ENCODE results near the gene LRRC8C. TPM values are rescaled to one million over a fixed set of nuclear protein-coding genes. Genes with fewer than 3 reads are reported as not detected.

LRRC8C gene
- total and polyA plus RNA-seq, 2 donors, result 5.5 to 6.6 TPM

DNA sequence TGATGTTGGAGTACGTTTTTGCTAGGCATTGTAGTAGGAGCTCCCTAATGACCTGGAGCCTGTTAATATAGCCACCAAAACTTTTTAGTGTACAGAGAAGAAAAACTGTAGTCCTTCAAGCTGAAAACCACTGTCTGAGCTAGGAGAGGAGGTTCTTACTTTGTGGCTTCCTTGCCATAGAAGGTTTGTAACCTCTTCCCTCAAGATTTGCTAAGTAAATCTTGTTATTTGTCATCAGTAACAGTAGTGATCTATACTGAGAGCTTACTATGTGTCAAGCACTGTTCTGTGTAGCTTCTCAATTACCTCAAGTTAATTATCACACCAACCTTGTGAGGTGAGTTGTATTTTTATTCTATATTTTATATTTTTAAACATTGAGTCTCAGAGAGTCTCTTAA is 21.2 kb upstream of the LRRC8C start:
- peak in 1 of 9 donors; percentile 50 for DNase-seq (ENCODE audit: low read depth in 6 of 9, low spot score in 9 of 9)
- WGBS, result 92% methylated on average over 1 of the region's 1 CpG
- no peak overlapping the region for H3K27ac ChIP-seq (ENCODE audit: low read depth in 1 of 2, low read length in 1 of 2)
- H3K4me1 ChIP-seq (ENCODE audit: control insufficient read depth in 2 of 2, insufficient read depth in 2 of 2, low read length in 2 of 2), result peaks cover 6 to 21% of the 10 kb centered on the region in 2 donors
- H3K36me3 ChIP-seq (ENCODE audit: control insufficient read depth in 2 of 2, insufficient read depth in 2 of 2, low read length in 1 of 2), result no peaks in the 10 kb centered on the region
- H3K4me3 ChIP-seq (ENCODE audit: low read length in 2 of 2), result no peak overlapping the region
- H3K27me3 ChIP-seq (ENCODE audit: control insufficient read depth in 2 of 2, insufficient read depth in 1 of 2, low read length in 1 of 2), result no peaks in the 10 kb centered on the region
- H3K9me3 ChIP-seq (ENCODE audit: control insufficient read depth in 2 of 2, insufficient read depth in 1 of 2, low read length in 1 of 2), result no peaks in the 10 kb centered on the region

DNA sequence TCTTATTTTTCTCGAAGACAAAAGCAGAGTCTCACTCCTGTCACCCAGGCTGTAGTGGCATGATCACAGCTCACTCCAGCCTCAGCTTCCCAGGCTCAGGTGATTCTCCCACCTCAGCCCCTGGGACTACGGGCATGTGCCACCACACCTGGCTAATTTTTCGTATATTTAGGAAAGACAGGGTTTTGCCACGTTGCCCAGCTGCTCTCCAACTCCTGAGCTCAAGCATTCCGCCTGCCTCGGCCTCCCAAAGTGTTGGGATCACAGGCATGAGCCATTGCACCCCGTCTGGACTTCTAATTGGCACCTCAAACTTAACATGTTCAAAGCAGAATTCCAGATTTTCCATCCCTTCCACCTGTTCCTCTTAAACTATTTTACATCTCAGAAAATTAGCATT is 19.0 kb upstream of the LRRC8C start:
- H3K9me3 ChIP-seq (ENCODE audit: control insufficient read depth in 2 of 2, insufficient read depth in 1 of 2, low read length in 1 of 2), result peaks cover 0 to 7% of the 10 kb centered on the region in 2 donors
- H3K36me3 ChIP-seq (ENCODE audit: control insufficient read depth in 2 of 2, insufficient read depth in 2 of 2, low read length in 1 of 2), result no peaks in the 10 kb centered on the region
- DNase-seq (ENCODE audit: low read depth in 6 of 9, low spot score in 9 of 9), result no peak
- H3K4me3 ChIP-seq (ENCODE audit: low read length in 2 of 2), result no peak overlapping the region
- WGBS, result 97% methylated on average over 7 of the region's 7 CpGs
- no peaks in the 10 kb centered on the region for H3K27me3 ChIP-seq (ENCODE audit: control insufficient read depth in 2 of 2, insufficient read depth in 1 of 2, low read length in 1 of 2)
- H3K4me1 ChIP-seq (ENCODE audit: control insufficient read depth in 2 of 2, insufficient read depth in 2 of 2, low read length in 2 of 2), result peaks cover 6 to 19% of the 10 kb centered on the region in 2 donors
- no peak overlapping the region for H3K27ac ChIP-seq (ENCODE audit: low read depth in 1 of 2, low read length in 1 of 2)

DNA sequence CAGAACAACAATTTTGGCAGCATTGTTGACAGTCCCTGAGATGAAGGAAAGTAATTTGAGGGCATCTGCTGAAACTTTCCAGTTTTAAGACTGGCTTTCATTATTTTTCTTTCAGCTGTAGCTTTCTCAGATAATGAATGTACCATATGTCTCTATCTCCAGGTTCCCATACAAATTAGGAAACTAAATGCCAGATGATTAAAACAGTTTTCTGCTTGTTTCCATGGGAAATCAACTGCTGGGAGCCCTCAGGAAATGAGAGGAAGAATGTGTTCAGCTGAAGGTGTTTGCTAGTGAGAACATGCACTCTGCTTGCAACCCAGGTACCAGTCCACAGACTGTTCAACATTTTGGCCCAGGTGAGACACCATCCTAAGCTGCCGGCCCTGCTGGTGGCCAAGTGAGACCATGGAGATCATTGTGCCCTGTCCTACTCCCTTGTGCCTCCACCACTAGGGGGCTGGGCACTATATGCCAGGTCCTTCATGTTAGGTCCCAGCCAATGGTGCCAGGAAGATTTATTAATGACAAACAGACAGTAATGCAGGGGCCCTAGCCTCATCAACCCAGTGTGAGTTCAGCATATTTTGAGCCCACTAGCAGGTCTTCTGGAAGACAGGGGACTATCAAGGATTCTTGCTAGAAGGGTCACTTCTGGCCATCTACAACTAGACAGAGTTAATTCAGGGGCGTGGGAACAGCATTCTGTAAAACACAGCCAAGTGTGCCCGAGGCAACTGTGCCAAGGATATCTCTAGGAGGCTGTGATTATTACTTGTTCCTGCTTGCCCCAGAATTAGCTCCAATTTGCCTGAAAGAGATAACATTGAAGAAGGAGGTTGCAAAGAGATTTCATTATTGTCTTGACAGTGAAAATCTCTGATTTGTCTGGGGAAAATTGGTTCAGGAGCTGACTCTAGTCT is 17.0 kb upstream of the LRRC8C start:
- H3K4me3 ChIP-seq (ENCODE audit: low read length in 2 of 2), result no peak overlapping the region
- no peaks in the 10 kb centered on the region for H3K36me3 ChIP-seq (ENCODE audit: control insufficient read depth in 2 of 2, insufficient read depth in 2 of 2, low read length in 1 of 2)
- peak overlapping the region in 1 of 2 donors; percentile 15 for H3K27ac ChIP-seq (ENCODE audit: low read depth in 1 of 2, low read length in 1 of 2)
- DNase-seq (ENCODE audit: low read depth in 6 of 9, low spot score in 9 of 9), result no peak
- WGBS, result 95% methylated on average over 3 of the region's 3 CpGs
- H3K27me3 ChIP-seq (ENCODE audit: control insufficient read depth in 2 of 2, insufficient read depth in 1 of 2, low read length in 1 of 2), result no peaks in the 10 kb centered on the region
- peaks cover 0 to 7% of the 10 kb centered on the region in 2 donors for H3K9me3 ChIP-seq (ENCODE audit: control insufficient read depth in 2 of 2, insufficient read depth in 1 of 2, low read length in 1 of 2)
- peaks cover 0 to 3% of the 10 kb centered on the region in 2 donors for H3K4me1 ChIP-seq (ENCODE audit: control insufficient read depth in 2 of 2, insufficient read depth in 2 of 2, low read length in 2 of 2)

DNA sequence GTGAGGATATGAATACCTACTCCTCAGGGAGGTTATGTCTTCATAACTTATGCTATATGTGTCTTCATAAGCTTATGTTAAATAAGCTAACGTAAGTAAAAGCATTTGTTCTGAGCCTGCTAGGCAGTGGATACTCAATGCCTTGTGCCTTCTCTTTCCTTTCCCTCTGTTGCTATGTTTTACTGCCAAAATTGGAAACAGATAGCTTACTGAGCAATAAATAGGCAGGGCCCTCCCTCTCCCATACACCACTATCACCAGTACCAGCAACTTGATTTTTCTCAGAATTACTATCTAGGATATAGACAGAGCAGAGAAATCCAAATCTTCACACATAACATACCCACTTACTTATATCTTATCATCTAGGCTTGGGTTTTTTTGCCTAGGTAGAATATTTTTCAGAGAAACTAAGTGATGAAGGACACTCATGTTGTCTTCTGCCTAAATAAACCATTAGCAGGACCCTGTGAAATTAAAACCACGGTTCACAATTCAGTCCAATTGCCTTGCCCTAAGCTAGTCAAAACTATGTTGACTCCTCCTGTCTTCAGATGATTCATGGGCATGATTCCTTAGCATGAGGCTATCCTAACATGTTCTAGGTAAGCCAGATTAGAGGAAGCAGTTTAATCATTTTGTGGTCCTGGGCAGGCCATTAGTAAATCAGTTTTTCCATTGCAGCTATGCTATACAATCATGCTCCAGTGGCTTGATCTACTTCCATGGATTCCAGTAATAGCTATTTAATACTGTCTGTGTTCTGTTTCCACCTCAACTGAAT is 15.9 kb upstream of the LRRC8C start:
- no peak overlapping the region for H3K27ac ChIP-seq (ENCODE audit: low read depth in 1 of 2, low read length in 1 of 2)
- no peak overlapping the region for H3K4me3 ChIP-seq (ENCODE audit: low read length in 2 of 2)
- H3K36me3 ChIP-seq (ENCODE audit: control insufficient read depth in 2 of 2, insufficient read depth in 2 of 2, low read length in 1 of 2), result no peaks in the 10 kb centered on the region
- 97% methylated on average over 2 of the region's 2 CpGs for WGBS
- H3K9me3 ChIP-seq (ENCODE audit: control insufficient read depth in 2 of 2, insufficient read depth in 1 of 2, low read length in 1 of 2), result peaks cover 0 to 7% of the 10 kb centered on the region in 2 donors
- no peaks in the 10 kb centered on the region for H3K27me3 ChIP-seq (ENCODE audit: control insufficient read depth in 2 of 2, insufficient read depth in 1 of 2, low read length in 1 of 2)
- no peak for DNase-seq (ENCODE audit: low read depth in 6 of 9, low spot score in 9 of 9)
- H3K4me1 ChIP-seq (ENCODE audit: control insufficient read depth in 2 of 2, insufficient read depth in 2 of 2, low read length in 2 of 2), result no peaks in the 10 kb centered on the region

DNA sequence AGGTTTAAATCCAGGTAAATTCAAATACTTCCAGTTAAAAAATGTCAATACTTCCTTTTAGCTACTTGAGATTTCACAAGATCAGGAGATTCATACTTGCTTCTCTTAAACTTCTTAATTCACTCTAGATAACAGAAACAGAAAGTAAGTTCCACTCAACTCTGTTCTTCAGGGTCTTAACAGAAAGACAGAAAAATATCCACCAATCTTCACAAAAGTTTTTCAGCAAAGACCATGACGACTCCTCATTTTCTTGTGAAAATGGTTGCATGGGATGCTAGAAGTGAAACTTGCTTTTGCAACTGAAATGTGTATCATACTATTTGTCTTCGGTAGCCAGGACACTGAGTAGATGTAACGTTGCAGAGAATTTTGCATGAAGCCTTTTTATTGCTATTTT is 12.3 kb upstream of the LRRC8C start:
- no peak for DNase-seq (ENCODE audit: low read depth in 6 of 9, low spot score in 9 of 9)
- 98% methylated on average over 3 of the region's 3 CpGs for WGBS

DNA sequence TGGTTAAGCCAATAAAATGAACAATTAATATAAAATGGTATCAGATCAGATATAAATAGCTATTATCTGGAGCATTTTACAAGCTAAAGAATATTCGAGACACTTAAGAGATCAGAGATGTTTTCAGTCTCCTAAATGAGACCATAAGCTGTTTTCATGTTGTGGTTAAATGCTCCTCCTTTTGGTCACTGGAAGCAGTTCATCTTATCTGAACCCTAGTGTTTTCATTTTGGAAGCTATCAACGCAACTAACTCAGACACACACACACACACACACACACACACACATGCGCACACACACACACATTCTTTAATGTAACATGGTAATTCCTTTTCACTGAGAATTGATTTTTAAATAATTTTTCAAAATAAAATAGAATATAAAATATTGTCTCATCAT is 10.0 kb upstream of the LRRC8C start:
- H3K27ac ChIP-seq (ENCODE audit: low read depth in 1 of 2, low read length in 1 of 2), result no peak overlapping the region
- DNase-seq (ENCODE audit: low read depth in 6 of 9, low spot score in 9 of 9), result no peak
- WGBS, result 77% methylated on average over 3 of the region's 3 CpGs
- H3K4me1 ChIP-seq (ENCODE audit: control insufficient read depth in 2 of 2, insufficient read depth in 2 of 2, low read length in 2 of 2), result no peaks in the 10 kb centered on the region
- no peak overlapping the region for H3K4me3 ChIP-seq (ENCODE audit: low read length in 2 of 2)
- H3K27me3 ChIP-seq (ENCODE audit: control insufficient read depth in 2 of 2, insufficient read depth in 1 of 2, low read length in 1 of 2), result no peaks in the 10 kb centered on the region
- H3K9me3 ChIP-seq (ENCODE audit: control insufficient read depth in 2 of 2, insufficient read depth in 1 of 2, low read length in 1 of 2), result peaks cover 0 to 2% of the 10 kb centered on the region in 2 donors
- H3K36me3 ChIP-seq (ENCODE audit: control insufficient read depth in 2 of 2, insufficient read depth in 2 of 2, low read length in 1 of 2), result no peaks in the 10 kb centered on the region

More for the DNA sequence above, 12.3 kb upstream of the LRRC8C start:
- Histone ChIP-seq H3K9me3 (ENCODE audit: control insufficient read depth in 2 of 2, insufficient read depth in 1 of 2, low read length in 1 of 2) (peaks cover 0 to 7% of the 10 kb centered on the region in 2 donors), H3K36me3 (ENCODE audit: control insufficient read depth in 2 of 2, insufficient read depth in 2 of 2, low read length in 1 of 2) (no peaks in the 10 kb centered on the region), H3K4me3 (ENCODE audit: low read length in 2 of 2) (no peak overlapping the region), H3K4me1 (ENCODE audit: control insufficient read depth in 2 of 2, insufficient read depth in 2 of 2, low read length in 2 of 2) (no peaks in the 10 kb centered on the region), H3K27ac (ENCODE audit: low read depth in 1 of 2, low read length in 1 of 2) (no peak overlapping the region), H3K27me3 (ENCODE audit: control insufficient read depth in 2 of 2, insufficient read depth in 1 of 2, low read length in 1 of 2) (no peaks in the 10 kb centered on the region)

DNA sequence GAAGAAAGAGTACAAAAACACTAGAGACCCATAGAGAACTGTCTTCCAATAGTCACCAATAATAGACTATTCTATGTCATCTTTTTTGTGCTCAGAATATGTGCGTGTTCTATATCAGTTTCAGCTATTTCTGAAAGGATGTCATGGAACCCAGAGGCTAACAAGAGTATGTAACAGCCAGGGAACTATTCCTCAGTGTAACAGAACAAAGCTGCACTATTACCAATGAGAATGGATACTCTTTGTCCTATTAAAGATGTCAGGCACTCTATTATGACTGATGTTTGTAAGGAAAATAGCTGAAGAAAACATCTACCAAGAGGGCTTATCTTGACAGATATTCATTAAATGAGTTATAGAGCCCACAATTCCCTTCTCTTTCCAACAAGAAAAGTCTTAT is 8.6 kb upstream of the LRRC8C start:
- no peaks in the 10 kb centered on the region for H3K9me3 ChIP-seq (ENCODE audit: control insufficient read depth in 2 of 2, insufficient read depth in 1 of 2, low read length in 1 of 2)
- WGBS, result 99% methylated on average over 1 of the region's 1 CpG
- no peak for DNase-seq (ENCODE audit: low read depth in 6 of 9, low spot score in 9 of 9)
- H3K4me3 ChIP-seq (ENCODE audit: low read length in 2 of 2), result no peak overlapping the region
- no peaks in the 10 kb centered on the region for H3K36me3 ChIP-seq (ENCODE audit: control insufficient read depth in 2 of 2, insufficient read depth in 2 of 2, low read length in 1 of 2)
- H3K4me1 ChIP-seq (ENCODE audit: control insufficient read depth in 2 of 2, insufficient read depth in 2 of 2, low read length in 2 of 2), result no peaks in the 10 kb centered on the region
- H3K27ac ChIP-seq (ENCODE audit: low read depth in 1 of 2, low read length in 1 of 2), result no peak overlapping the region
- no peaks in the 10 kb centered on the region for H3K27me3 ChIP-seq (ENCODE audit: control insufficient read depth in 2 of 2, insufficient read depth in 1 of 2, low read length in 1 of 2)

DNA sequence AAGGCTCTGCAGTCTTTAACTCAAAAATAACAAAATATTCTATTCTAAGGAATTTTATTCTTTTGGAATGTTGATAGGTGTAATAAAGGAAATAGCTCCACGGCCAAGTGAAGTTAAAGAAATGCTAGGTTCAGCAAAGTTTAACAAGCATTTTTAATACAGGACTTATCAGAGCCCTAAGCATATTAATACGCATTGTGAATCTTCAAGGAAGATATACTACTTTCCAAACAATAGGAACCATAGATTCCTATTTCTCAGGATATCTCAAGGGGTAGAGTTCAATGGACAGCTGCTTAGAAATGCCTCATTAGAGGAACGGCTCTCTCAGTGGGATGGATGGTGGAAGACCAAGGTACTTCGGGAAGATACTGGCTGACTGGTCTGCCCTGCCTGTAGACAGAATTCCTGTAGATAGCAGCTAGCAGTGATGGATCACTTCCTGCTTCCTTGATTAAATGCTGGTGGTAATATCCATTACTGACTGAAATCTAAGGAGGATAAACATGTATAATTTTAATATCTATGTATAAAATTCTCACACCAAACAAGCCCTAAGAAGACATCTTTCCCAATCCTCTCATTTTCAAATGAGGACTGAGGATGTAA is 8.1 kb upstream of the LRRC8C start:
- DNase-seq (ENCODE audit: low read depth in 6 of 9, low spot score in 9 of 9), result no peak
- peaks cover 0 to 3% of the 10 kb centered on the region in 2 donors for H3K4me1 ChIP-seq (ENCODE audit: control insufficient read depth in 2 of 2, insufficient read depth in 2 of 2, low read length in 2 of 2)
- H3K27me3 ChIP-seq (ENCODE audit: control insufficient read depth in 2 of 2, insufficient read depth in 1 of 2, low read length in 1 of 2), result no peaks in the 10 kb centered on the region
- H3K27ac ChIP-seq (ENCODE audit: low read depth in 1 of 2, low read length in 1 of 2), result no peak overlapping the region
- no peaks in the 10 kb centered on the region for H3K36me3 ChIP-seq (ENCODE audit: control insufficient read depth in 2 of 2, insufficient read depth in 2 of 2, low read length in 1 of 2)
- H3K4me3 ChIP-seq (ENCODE audit: low read length in 2 of 2), result no peak overlapping the region
- no peaks in the 10 kb centered on the region for H3K9me3 ChIP-seq (ENCODE audit: control insufficient read depth in 2 of 2, insufficient read depth in 1 of 2, low read length in 1 of 2)
- 97% methylated on average over 4 of the region's 4 CpGs for WGBS

DNA sequence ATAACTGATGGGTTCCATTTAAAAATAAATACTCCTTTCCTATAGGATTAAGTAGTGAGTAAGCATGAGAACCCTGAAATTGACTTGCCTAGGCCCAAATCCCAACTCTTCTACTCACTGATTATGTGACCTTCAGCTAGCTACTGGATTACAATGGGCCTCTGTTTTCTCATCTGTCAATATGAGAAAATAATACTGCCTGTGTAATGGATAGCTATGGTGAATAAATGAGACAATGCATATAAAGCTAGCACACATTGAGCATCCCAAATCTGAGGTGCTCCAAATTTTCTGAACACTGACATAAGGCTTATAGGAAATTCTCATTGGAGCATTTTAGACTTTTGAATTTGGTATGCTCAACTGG is 5.3 kb upstream of the LRRC8C start:
- H3K9me3 ChIP-seq (ENCODE audit: control insufficient read depth in 2 of 2, insufficient read depth in 1 of 2, low read length in 1 of 2), result no peaks in the 10 kb centered on the region
- H3K27me3 ChIP-seq (ENCODE audit: control insufficient read depth in 2 of 2, insufficient read depth in 1 of 2, low read length in 1 of 2), result peaks cover 0 to 2% of the 10 kb centered on the region in 2 donors
- no peak overlapping the region for H3K4me3 ChIP-seq (ENCODE audit: low read length in 2 of 2)
- peaks cover 0 to 12% of the 10 kb centered on the region in 2 donors for H3K4me1 ChIP-seq (ENCODE audit: control insufficient read depth in 2 of 2, insufficient read depth in 2 of 2, low read length in 2 of 2)
- DNase-seq (ENCODE audit: low read depth in 6 of 9, low spot score in 9 of 9), result no peak
- H3K27ac ChIP-seq (ENCODE audit: low read depth in 1 of 2, low read length in 1 of 2), result no peak overlapping the region
- no peaks in the 10 kb centered on the region for H3K36me3 ChIP-seq (ENCODE audit: control insufficient read depth in 2 of 2, insufficient read depth in 2 of 2, low read length in 1 of 2)

All from thymus (tissue), 11 donors.